Lower leg skin (tissue), 3 donors: ENCODE measurements around the gene PARM1.

Source experiments
- POLR2A ChIP-seq, 2 donors: fragments of 450-650 bp; IDR thresholded peaks; one replicate each; pipeline ENCODE4 v1.6.1; 2016 to 2017; ENCODE audit warnings: antibody characterized with exemption in 2 of 2, mild to moderate bottlenecking in 1 of 2, moderate library complexity in 1 of 2
- TF ChIP-seq, protein P1 (sequence below), 3 donors: fragments of 450-650 bp; IDR thresholded peaks; one replicate each; pipeline ENCODE4 v1.5.1; 2016; ENCODE audit warnings: antibody characterized with exemption in 3 of 3, mild to moderate bottlenecking in 3 of 3, moderate library complexity in 2 of 3

DNA sequence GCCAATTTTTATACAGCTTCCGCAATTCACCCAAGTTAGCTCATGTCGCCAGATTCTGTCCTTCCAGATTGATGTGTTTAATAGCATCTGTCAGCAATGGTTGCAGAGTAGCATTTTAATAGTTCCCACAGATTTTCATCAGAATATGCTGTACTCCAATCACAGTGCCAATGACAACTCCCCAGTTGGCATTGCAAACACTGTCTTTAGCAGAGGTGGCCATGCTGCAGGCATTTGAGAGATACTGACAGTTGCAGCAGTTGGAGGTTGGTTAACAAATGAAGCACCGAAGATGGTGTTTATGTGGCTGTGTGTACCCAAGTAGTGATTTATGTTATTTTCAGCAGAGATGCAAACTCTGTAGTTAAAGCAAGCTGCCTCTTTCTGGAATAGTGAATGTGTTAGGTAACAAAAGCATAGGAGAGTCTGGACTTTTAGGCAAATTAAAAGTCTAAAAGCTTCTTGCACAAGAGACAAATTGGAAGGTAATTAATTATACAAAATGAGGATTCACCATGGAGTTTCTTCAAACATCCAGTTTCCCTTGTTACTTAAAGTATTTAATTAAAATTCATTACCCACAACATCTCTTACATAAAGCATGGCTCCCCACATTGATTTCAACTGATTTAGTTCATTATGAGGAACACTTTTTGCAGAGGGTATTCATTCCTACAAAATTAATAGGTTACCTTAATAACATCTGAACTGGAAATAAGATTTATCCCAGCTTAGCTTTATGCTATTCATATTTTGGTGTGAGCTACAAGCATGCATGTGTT is 65.2 kb downstream of the PARM1 start:
- TF ChIP-seq, protein P1, sequence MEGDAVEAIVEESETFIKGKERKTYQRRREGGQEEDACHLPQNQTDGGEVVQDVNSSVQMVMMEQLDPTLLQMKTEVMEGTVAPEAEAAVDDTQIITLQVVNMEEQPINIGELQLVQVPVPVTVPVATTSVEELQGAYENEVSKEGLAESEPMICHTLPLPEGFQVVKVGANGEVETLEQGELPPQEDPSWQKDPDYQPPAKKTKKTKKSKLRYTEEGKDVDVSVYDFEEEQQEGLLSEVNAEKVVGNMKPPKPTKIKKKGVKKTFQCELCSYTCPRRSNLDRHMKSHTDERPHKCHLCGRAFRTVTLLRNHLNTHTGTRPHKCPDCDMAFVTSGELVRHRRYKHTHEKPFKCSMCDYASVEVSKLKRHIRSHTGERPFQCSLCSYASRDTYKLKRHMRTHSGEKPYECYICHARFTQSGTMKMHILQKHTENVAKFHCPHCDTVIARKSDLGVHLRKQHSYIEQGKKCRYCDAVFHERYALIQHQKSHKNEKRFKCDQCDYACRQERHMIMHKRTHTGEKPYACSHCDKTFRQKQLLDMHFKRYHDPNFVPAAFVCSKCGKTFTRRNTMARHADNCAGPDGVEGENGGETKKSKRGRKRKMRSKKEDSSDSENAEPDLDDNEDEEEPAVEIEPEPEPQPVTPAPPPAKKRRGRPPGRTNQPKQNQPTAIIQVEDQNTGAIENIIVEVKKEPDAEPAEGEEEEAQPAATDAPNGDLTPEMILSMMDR (IDR thresholded peaks at IDR 0.05): no peak
- no peak for TF ChIP-seq POLR2A (IDR thresholded peaks at IDR 0.05)
